HG03066 (cell line): ENCODE results near the gene PRELID1.

Experiments
- ATAC-seq: cut with Tn5 transposase; IDR thresholded peaks from one replicate; pipeline ENCODE4 v1.9.1; 2021; ENCODE audit warnings: low read depth; ENCODE audit not compliant: unreplicated experiment

Gene PRELID1

DNA sequence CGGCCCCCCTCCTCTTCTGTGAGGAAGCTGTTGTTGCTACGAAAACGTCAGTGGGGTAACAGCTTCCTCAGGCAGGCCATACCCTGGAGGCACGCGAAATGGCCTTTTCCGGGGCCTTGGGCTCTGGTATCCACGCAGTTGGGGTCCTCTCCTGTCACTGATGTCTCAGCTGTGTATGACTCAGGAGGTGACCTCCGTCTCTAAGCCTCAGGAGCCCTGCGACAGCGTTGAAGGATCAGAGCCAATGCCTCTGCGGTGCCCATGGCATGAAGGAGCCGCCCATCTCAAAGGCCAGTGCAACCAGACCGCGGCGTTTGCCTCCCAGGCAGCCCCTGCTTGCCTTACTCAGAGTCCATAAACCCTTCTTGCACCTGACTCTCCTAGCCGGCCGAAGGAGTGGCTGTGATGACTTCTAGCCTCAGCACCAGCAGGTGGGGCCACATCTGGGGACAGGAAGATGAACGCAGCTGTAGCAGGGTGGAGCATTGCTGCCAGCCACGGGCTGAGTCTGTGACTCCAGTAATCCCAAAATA, 9.1 kb downstream of the PRELID1 start:
- peak; percentile 30 for ATAC-seq

DNA sequence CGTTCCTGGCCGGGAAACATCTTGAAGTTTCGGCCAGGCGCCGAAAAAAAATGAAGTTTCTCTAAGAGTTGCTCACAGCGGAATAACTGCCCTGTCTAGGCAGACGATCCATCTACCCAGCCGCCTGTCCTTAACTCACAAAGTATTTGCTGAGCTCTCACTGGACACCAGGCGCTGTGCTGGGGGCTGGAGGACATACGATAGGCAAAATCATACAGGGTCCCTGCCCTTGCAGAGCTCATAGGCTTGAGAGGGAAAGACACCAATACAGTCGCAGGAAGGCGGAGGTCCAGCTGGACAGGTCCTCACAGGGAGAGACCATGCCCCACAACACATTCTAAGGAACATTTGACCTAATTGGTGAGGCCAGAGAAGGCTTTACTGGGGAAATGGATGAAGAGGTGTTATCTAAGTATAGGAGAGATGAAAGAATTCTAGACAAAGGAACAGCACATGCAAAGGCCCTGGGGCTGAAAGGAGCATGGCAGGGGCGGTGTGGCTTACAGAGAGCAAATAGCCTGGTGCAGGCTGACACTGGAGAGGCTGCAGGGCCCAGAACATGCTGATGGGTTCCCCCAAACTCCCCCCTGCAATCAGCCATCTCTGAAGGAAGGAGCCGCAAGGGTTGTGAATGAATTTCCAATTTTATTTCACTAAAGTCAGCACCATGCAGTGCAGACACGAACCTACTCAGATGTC, 10.1 kb downstream of the PRELID1 start:
- ATAC-seq = no peak

GRCh38 chr5:177314376-177315342, 11.1 kb downstream of the PRELID1 start:
- no peak for ATAC-seq

DNA sequence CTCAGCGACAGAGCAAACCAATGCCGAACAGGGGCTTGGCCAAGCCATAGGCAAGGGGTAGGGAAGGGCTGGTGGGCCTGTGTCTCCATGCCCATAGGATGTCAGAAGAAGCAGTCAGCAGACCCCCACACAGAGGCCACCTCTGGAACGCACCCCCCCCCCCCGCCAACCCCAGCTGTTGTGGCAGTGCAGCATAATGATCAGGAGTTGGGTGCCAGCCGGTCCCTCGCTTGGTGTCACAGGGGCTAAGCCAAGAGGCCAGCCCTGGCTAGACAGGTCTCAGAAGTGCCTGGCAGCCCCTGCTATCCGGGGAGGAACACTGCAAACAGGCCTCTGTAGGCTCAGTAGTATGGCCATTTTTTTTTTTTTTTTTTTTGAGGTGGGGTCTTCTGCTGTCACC, 11.8 kb downstream of the PRELID1 start:
- no peak for ATAC-seq

GRCh38 chr5:177316005-177316404, 12.4 kb downstream of the PRELID1 start:
- ATAC-seq = no peak

GRCh38 chr5:177317959-177318377, 14.4 kb downstream of the PRELID1 start:
- no peak for ATAC-seq

DNA sequence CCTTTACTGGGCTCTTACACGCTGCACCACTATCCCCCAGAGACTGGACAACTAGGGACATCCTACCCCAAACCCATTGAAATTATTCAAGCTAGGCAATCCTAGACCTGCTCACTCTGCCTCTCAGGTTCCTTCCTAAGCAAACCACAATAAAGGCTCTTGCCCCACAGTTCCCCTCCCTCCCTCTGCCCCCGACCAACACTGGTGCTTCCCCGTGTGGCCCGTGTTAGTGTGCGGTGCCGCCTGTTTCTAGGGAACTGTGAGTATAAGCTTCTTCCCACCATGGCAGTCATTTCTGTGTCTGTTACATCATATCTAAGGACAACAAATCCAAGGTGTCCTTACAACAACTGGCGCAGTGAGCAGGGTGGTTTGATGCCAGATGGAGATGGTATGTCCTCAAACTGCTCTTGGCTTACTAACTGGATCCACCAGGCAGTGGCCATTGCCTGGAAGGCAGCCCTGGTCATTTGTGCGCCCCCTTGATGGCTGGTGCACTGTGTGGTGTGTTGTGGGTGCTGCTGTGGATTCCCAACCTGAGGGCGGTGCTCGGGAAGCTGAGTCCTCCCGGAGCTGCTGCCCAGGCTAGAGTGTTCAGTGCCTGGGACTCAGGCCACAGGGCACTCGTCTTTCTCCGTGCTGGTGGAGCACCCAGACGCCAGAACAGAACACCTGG, 16.5 kb downstream of the PRELID1 start:
- ATAC-seq = no peak

GRCh38 chr5:177320879-177321278, 17.3 kb downstream of the PRELID1 start:
- no peak for ATAC-seq

- ATAC-seq = no peak
These were observed 22.3 kb downstream of the PRELID1 start for GRCh38 chr5:177325868-177326381.

- no peak for ATAC-seq
These were observed 24.2 kb downstream of the PRELID1 start for GRCh38 chr5:177327539-177328522.

DNA sequence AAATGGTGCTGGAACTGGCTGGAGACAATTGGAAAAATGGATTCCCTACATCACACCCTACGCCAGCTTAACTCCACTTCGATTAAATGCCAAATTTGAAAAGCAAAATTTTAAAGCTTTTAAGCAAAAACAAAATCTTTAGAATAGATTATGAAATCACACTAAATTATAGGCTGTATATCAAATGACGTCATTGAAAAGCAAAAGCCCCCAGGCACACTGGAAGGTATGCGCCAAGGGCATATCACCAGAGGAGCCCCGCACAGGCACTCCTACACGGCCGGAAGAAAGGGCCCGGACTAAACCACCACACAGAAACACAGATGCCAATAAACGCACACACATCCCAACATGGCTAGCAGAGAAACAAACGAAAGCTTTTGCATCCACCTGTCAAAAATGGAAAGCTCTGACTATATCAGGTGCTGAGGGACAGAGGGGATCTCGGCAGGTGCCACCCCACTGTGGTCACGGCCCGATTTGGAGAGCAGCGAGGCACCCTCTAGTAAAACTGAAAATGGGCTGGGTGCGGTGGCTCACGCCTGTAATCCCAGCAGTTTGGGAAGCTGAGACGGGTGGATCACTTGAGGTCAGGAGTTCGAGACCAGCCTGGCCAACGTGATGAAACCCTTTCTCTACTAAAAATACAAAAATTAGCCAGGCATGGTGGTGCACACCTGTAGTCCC, 25.1 kb downstream of the PRELID1 start:
- no peak for ATAC-seq

GRCh38 chr5:177329883-177330282, 26.3 kb downstream of the PRELID1 start:
- no peak for ATAC-seq

GRCh38 chr5:177330991-177331842, 27.6 kb downstream of the PRELID1 start:
- ATAC-seq = no peak

DNA sequence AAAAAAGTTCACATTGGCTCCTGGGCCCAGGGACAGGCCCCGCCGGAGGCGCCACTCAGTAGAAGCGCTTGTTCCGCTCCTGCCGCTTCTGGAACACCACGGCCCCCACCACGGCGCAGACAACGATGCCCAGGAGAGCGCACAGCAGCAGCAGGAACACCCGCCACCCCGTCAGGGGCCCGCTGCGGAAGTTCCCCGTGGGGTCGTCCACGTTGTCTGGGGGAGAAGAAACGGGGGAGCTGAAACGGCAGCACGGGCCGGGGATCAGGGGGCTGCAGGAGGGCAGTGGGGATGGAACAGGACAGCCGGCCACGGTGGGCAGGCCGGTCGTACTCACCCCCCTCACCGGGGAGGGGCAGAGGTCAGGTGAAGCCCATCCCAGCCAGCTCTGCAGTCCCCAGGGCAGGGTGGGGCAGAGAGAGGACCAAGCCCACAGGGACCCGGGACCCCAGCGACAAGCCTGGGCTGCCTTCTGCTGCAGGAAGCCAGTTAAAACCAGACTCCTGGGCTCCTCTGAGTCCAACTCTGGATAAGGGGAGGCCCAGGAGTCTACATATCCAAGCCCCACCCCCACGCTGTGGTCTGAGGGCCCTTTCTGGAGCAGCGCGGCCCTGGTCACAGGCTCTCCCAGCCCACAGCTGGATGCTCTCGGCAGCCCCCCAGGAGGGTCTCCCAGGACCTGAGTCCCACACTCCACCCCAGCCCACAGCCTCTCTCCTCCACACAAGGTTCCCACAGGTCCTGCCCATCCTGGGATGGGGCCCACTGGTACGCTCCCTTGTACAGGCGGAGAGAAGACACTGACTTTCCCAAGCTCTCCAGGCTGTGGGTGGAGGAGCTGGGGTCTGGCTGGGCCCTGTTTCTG, 28.7 kb downstream of the PRELID1 start:
- ATAC-seq = no peak

DNA sequence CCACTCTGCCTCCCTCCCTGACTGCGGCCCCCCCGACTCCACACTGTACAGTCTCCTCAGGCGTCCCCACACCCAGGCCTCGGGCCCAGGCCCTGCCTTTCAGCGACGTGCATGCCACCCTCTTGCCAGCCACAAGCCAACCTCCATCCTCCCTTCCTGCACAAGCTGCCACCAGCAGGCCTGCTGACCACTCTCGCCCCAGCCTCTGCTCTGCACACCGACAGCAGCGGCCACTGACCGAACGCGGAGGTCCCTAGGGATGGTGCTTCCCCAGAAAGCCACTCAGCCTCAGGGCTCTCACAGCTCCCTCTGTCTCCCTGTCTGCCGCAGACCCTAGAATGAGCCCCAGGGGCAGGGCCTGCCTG, 29.3 kb downstream of the PRELID1 start:
- ATAC-seq = no peak

GRCh38 chr5:177333420-177334154, 30.0 kb downstream of the PRELID1 start:
- ATAC-seq = no peak
